H54 (cell line): ENCODE results near the gene GNMT.

Experiments used
- DNase-seq: peaks from one replicate; pipeline ENCODE4 v3.0.0; 2011; ENCODE audit warnings: low spot score, mixed read lengths; ENCODE audit not compliant: insufficient read length
- FAIRE-seq: peaks from 3 replicates; lab custom pipeline; 2011; peaks lifted over from hg19 to GRCh38; lab: Jason Lieb, UNC
- POLR2A ChIP-seq: IDR thresholded peaks from 2 replicates; pipeline ENCODE4 v1.6.1; 2011; ENCODE audit warnings: low read depth, mild to moderate bottlenecking, low read length

GNMT gene

GRCh38 chr6:42960243-42961019, at the start of gene GNMT:
TSS of gene GNMT (plus strand) at chr6:42960754. CDS start at chr6:42960768, 14 bp downstream.
- TF ChIP-seq POLR2A, result no peak
- DNase-seq (no peak), FAIRE-seq (no peak)

GRCh38 chr6:42911171-42912021, 49.2 kb upstream of the GNMT start:
- DNase-seq (no peak), FAIRE-seq (no peak)

DNA sequence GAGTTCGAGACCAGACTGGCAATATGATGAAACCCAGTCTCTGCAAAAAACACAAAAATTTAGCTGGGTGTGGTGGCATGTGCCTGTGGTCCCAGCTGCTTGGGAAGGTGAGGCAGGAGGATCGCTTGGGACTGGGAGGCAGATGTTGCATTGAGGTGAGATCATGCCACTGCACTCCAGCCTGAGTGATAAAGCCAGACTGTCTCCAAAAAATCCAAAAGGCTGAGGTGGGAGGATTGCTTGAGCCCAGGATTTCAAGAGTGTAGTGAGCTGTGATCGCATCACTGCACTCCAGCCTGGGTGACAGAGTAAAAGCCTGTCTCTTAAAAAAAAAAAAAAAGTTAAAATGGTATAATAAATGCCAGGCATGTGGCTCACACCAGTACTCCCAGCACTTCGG, 46.0 kb upstream of the GNMT start:
- DNase-seq, result no peak
- no peak for TF ChIP-seq POLR2A
- FAIRE-seq, result no peak

More at GRCh38 chr6:42911171-42912021, 49.2 kb upstream of the GNMT start:
- TF ChIP-seq POLR2A, result no peak

DNA sequence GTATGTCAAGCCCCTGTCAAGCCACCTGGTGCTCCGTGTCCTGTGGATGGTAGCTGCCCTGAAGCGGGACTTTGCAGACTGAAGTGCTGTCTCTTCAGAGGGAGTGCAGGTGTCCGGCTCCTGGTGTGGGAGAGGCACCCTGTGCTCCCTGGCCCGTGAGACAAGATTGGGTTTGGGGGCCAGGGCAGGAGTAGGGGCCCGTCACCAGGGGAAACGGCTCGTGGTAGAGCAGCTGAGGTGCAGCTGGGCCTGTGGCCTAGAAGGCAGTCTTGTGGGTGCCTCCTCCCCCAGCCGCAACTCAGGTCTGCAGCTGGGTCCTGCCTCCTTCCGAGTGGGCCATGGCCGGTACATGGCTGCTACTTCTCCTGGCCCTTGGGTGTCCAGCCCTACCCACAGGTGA, 44.8 kb upstream of the GNMT start, which contains the start of gene PTCRA:
TSS of gene PTCRA (plus strand) at position 322 of the 400 bp plus-strand sequence. CDS start at position 339, 17 bp downstream.
- no peak for TF ChIP-seq POLR2A
- FAIRE-seq (no peak), DNase-seq (no peak)

DNA sequence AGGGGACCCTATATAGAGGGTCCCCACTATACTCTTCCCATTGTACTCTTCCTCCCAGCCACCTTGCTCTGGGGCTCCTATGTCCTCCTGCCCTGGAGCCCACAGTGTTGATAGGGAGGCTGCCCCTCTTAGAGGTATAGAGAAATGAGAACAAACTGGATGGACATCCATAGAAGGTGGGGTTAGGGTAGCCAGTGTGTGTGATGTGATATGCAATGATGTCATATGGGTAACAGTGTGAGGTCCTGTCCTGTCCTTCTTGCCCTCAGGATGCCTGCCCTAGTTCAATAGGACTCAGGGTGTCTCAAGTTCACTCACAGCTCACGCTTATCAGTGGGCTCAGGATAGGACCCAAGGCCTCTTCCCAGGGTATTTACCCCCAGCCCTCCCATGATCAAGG, 44.3 kb upstream of the GNMT start:
- TF ChIP-seq POLR2A, result no peak
- DNase-seq, result no peak
- FAIRE-seq, result no peak

- DNase-seq (no peak), FAIRE-seq (no peak)
- no peak for TF ChIP-seq POLR2A
Observed at GRCh38 chr6:42921801-42922200, 38.8 kb upstream of the GNMT start.

GRCh38 chr6:42923666-42924065, 36.9 kb upstream of the GNMT start:
- FAIRE-seq (no peak), DNase-seq (no peak)
- TF ChIP-seq POLR2A, result no peak

DNA sequence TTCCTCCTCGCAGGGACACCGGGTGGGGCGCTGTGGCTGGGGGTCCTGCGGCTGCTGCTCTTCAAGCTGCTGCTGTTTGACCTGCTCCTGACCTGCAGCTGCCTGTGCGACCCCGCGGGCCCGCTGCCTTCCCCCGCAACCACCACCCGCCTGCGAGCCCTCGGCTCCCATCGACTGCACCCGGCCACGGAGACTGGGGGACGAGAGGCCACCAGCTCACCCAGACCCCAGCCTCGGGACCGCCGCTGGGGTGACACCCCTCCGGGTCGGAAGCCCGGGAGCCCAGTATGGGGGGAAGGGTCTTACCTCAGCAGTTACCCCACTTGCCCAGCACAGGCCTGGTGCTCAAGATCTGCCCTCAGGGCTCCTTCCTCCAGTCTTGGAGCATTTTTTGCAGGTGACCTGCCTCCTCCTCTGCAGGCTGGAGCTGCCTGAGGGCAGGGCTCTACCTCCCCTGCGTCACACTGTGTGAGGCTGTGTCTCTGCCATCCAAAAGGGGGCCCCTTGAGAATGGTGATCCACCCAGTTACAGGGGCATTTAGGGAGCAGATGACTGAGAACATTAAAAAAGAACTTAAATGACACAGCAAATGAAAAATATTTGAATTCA, 35.2 kb upstream of the GNMT start:
- no peak for FAIRE-seq
- TF ChIP-seq POLR2A, result no peak
- no peak for DNase-seq

DNA sequence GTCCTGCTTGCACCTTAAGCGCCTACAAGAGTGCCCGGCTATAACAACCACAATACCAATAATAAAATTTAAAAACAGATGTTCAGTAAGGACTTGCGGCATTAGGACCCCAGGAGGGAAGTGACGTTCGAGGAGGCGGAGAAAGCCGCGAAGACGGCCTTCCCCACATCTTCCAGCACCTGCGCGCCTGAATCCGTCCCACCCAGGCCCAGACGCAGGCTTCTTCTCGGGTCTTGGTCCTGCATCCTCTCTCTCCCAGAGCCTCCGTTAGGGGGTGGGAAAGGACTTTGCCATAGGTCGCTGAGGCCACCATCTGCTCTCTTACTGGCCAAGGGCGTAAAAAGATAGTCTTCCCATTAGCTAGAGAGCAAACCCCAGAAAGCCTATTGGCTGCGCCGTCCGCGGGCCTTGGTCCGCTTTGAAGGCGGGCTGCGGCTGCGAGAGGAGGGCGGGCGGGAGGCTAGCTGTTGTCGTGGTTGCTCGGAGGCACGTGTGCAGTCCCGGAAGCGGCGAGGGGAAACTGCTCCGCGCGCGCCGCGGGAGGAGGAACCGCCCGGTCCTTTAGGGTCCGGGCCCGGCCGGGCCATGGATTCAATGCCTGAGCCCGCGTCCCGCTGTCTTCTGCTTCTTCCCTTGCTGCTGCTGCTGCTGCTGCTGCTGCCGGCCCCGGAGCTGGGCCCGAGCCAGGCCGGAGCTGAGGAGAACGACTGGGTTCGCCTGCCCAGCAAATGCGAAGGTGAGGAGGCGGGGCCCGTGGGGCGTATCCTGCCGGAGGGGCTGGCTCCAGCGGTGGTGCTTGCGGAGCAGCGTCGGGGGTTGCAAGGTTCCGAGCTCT, 31.4 kb upstream of the GNMT start, which contains the start of gene CNPY3:
TSS of gene CNPY3 (plus strand) at position 495 of the 835 bp plus-strand sequence. CDS start at position 586, 91 bp downstream.
- TF ChIP-seq POLR2A, result peak; percentile 48
- DNase-seq (peak; percentile 94), FAIRE-seq (peak; percentile 60)

DNA sequence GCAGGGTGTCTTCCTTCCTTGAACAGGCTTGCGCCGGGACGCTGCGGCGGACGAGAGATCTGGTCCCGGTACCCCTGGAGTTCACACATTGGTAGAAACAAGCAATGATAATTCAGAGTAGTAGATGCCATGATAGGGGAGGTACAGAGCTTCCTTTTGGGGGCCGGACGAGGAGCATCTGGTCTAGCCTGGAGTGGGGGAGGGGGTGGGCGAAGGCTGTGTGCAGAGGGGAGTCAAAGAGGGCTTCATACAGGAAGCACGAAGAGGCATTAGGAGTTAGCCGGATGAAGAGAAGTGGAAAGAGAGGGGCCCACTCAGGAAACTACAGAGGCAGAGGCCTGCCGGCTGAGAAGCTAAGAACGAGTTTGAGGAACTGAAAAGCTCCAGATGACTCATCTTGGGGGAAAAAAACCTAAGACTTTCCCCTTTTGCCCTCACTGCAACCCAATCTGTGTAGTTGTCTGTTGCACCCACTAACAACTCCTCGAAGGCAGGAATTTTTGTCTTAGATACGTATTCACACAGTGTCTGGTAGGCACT, 30.7 kb upstream of the GNMT start:
- peak; percentile 7; the same call in 1 of the 2 replicates for TF ChIP-seq POLR2A
- FAIRE-seq, result no peak
- no peak for DNase-seq

GRCh38 chr6:42932412-42932811, 28.1 kb upstream of the GNMT start:
- no peak for TF ChIP-seq POLR2A
- DNase-seq, result no peak
- no peak for FAIRE-seq

GRCh38 chr6:42933205-42933604, 27.3 kb upstream of the GNMT start:
- DNase-seq (no peak), FAIRE-seq (no peak)
- no peak for TF ChIP-seq POLR2A

- no peak for TF ChIP-seq POLR2A
- FAIRE-seq, result no peak
- no peak for DNase-seq
Observed at GRCh38 chr6:42935322-42935721, 25.2 kb upstream of the GNMT start.
